Neural progenitor cell (in vitro differentiated cells): ENCODE data around the gene SLC35F2. TPM values are rescaled to one million over a fixed set of nuclear protein-coding genes. Genes with fewer than 3 reads are reported as not detected.
A peak's percentile ranks its signal among the peaks of the same experiment; 100 is the strongest.

ENCODE experiments used
- DNase-seq: peaks from one replicate; pipeline ENCODE4 v3.0.0-alpha.2; 2016; ENCODE audit warnings: low spot score
- H2AFZ ChIP-seq: fragments of 200-600 bp; sonication (generic); replicated peaks from 2 replicates; pipeline ENCODE4 v1.6.1; 2016; ENCODE audit warnings: antibody characterized with exemption
- H3F3A ChIP-seq: fragments of 200-600 bp; sonication (generic); 2 replicates; pipeline ENCODE4 v1.6.1; 2016; ENCODE audit warnings: antibody characterized with exemption, low read depth
- H3K27ac ChIP-seq: fragments of 200-600 bp; sonication (generic); 2 replicates; pipeline ENCODE4 v1.5.1; 2016; ENCODE audit warnings: mild to moderate bottlenecking
- H3K27me3 ChIP-seq: fragments of 200-600 bp; sonication (generic); 2 replicates; pipeline ENCODE4 v1.6.1; 2016; ENCODE audit warnings: mild to moderate bottlenecking, moderate library complexity
- H3K36me3 ChIP-seq: fragments of 200-600 bp; sonication (generic); 2 replicates; pipeline ENCODE4 v1.5.1; 2016
- H3K4me1 ChIP-seq: fragments of 200-600 bp; sonication (generic); 2 replicates; pipeline ENCODE4 v1.6.1; 2016; ENCODE audit warnings: mixed run types
- H3K4me2 ChIP-seq: fragments of 200-600 bp; sonication (generic); 2 replicates; pipeline ENCODE4 v1.6.1; 2016
- H3K4me3 ChIP-seq: fragments of 200-600 bp; sonication (generic); 2 replicates; pipeline ENCODE4 v1.5.1; 2016
- H3K79me2 ChIP-seq: fragments of 200-600 bp; sonication (generic); 2 replicates; pipeline ENCODE4 v1.6.1; 2016; ENCODE audit warnings: low read depth
- H3K9ac ChIP-seq: fragments of 200-600 bp; sonication (generic); 2 replicates; pipeline ENCODE4 v1.6.1; 2016
- H3K9me3 ChIP-seq: fragments of 200-600 bp; sonication (generic); 2 replicates; pipeline ENCODE4 v1.5.1; 2016; ENCODE audit warnings: low read depth
- H4K20me1 ChIP-seq: fragments of 200-600 bp; sonication (generic); 2 replicates; pipeline ENCODE4 v1.6.1; 2016; ENCODE audit warnings: low read depth
- H3K27ac Mint-ChIP-seq: 3 replicates; pipeline ENCODE4 v1.8.0; 2021; ENCODE audit warnings: mixed read lengths
- H3K27me3 Mint-ChIP-seq: 2 replicates; pipeline ENCODE4 v1.8.0; 2022; ENCODE audit warnings: low read depth, mild to moderate bottlenecking, inconsistent platforms, moderate library complexity, mixed read lengths; ENCODE audit not compliant: insufficient read depth
- H3K36me3 Mint-ChIP-seq: 3 replicates; pipeline ENCODE4 v1.8.0; 2021; ENCODE audit warnings: mixed read lengths
- H3K4me1 Mint-ChIP-seq: 3 replicates; pipeline ENCODE4 v1.8.0; 2021; ENCODE audit warnings: mixed read lengths
- H3K4me3 Mint-ChIP-seq: 3 replicates; pipeline ENCODE4 v1.8.0; 2021; ENCODE audit warnings: mild to moderate bottlenecking, moderate library complexity, mixed read lengths
- H3K9me3 Mint-ChIP-seq: 3 replicates; pipeline ENCODE4 v1.8.0; 2020; ENCODE audit warnings: mixed read lengths
- CTCF ChIP-seq: fragments of 200-600 bp; sonication (generic); IDR thresholded peaks from 2 replicates; pipeline ENCODE4 v1.5.1; 2017; ENCODE audit warnings: antibody characterized with exemption, mild to moderate bottlenecking
- EZH2 ChIP-seq: fragments of 200-600 bp; sonication (generic); IDR thresholded peaks from 2 replicates; pipeline ENCODE4 v1.6.1; 2017; ENCODE audit warnings: antibody characterized with exemption, mild to moderate bottlenecking, moderate library complexity
- EZH2phosphoT487 ChIP-seq: fragments of 200-600 bp; sonication (generic); IDR thresholded peaks from 2 replicates; pipeline ENCODE4 v1.6.1; 2017; ENCODE audit warnings: antibody characterized with exemption
- total RNA-seq: library from RNA; depleted of rRNA; stranded (reverse); fragments of >200 nt; gene quantifications from 2 replicates; pipeline ENCODE4 v1.2.3, GENCODE V29; 2015; ENCODE audit warnings: low replicate concordance

The SLC35F2 gene
- total RNA-seq, 1 donor from 2014 or later, result 9.8 TPM

GRCh38 chr11:107743191-107743590, 115.4 kb downstream of the SLC35F2 start:
- no peak overlapping the region for H3K27ac Mint-ChIP-seq
- peaks cover 2% of the 10 kb centered on the region for H3K27me3 Mint-ChIP-seq
- DNase-seq, result no peak
- Histone ChIP-seq H3K9ac (no peak overlapping the region), H3K36me3 (no peaks in the 10 kb centered on the region), H2AFZ (no peak overlapping the region), H3K27me3 (no peaks in the 10 kb centered on the region), H3K4me1 (no peaks in the 10 kb centered on the region), H4K20me1 (no peaks in the 10 kb centered on the region), H3K4me2 (no peak overlapping the region), H3K79me2 (no peaks in the 10 kb centered on the region), H3K27ac (no peak overlapping the region), H3K9me3 (no peaks in the 10 kb centered on the region), H3K4me3 (no peak overlapping the region), H3F3A (no peaks in the 10 kb centered on the region)
- H3K36me3 Mint-ChIP-seq, result no peaks in the 10 kb centered on the region
- H3K4me3 Mint-ChIP-seq, result no peak overlapping the region
- peaks cover 7% of the 10 kb centered on the region for H3K9me3 Mint-ChIP-seq
- TF ChIP-seq EZH2phosphoT487 (no peak), EZH2 (no peak), CTCF (no peak)
- peaks cover 4% of the 10 kb centered on the region for H3K4me1 Mint-ChIP-seq

GRCh38 chr11:107741044-107741823, 117.4 kb downstream of the SLC35F2 start:
- peak; percentile 46 for DNase-seq
- H3K36me3 ChIP-seq, result no peaks in the 10 kb centered on the region

More at GRCh38 chr11:107741044-107741823, 117.4 kb downstream of the SLC35F2 start:
- Histone ChIP-seq H3K4me2 (no peak overlapping the region), H3K4me3 (no peak overlapping the region), H3K9me3 (no peaks in the 10 kb centered on the region), H3F3A (no peaks in the 10 kb centered on the region), H2AFZ (peak overlapping the region; percentile 73), H3K27ac (no peak overlapping the region), H3K9ac (no peak overlapping the region), H3K4me1 (no peaks in the 10 kb centered on the region), H3K79me2 (no peaks in the 10 kb centered on the region), H3K27me3 (no peaks in the 10 kb centered on the region), H4K20me1 (no peaks in the 10 kb centered on the region)
- no peaks in the 10 kb centered on the region for H3K36me3 Mint-ChIP-seq
- no peak overlapping the region for H3K27ac Mint-ChIP-seq
- H3K4me3 Mint-ChIP-seq, result no peak overlapping the region
- H3K9me3 Mint-ChIP-seq, result peaks cover 7% of the 10 kb centered on the region
- peaks cover 2% of the 10 kb centered on the region for H3K27me3 Mint-ChIP-seq
- peaks cover 4% of the 10 kb centered on the region for H3K4me1 Mint-ChIP-seq
- no peak for TF ChIP-seq EZH2
- TF ChIP-seq CTCF, result peak; percentile 68
- no peak for TF ChIP-seq EZH2phosphoT487

Other genes starting within 250 kb of the SLC35F2 start
- gene SLN, start 146.7 kb downstream of the SLC35F2 start, total RNA-seq, result not detected in 2 replicates
- gene RAB39A, start 69.7 kb upstream of the SLC35F2 start, total RNA-seq, result 8.9 and 13.2 TPM in 2 replicates
- 35.3 and 55.1 TPM in 2 replicates for gene CUL5, start 150.1 kb upstream of the SLC35F2 start, total RNA-seq